ENCODE results near the gene ABCA7.

GRCh38 chr19:1066748-1067340 is 26.9 kb downstream of the ABCA7 start, which contains the start of gene ARHGAP45:
- no peak for TF ChIP-seq CTCF (IDR thresholded peaks at IDR 0.05)
- TF ChIP-seq EP300 (IDR thresholded peaks at IDR 0.05), result no peak
- TF ChIP-seq POLR2A (IDR thresholded peaks at IDR 0.05), result no peak

Measured in sigmoid colon (tissue), 4 donors.